NCI-H774 (cell line): Measurements from ENCODE around the gene MID2.
"Not testable (repeated sequence)": the region's sequence is repeated elsewhere in the genome, so short reads cannot be mapped to it uniquely, and the experiment has no call there.

Source experiments
- DNase-seq: peaks from one replicate; lab custom pipeline; 2025; lab: John Stamatoyannopoulos, UW

Gene MID2

DNA sequence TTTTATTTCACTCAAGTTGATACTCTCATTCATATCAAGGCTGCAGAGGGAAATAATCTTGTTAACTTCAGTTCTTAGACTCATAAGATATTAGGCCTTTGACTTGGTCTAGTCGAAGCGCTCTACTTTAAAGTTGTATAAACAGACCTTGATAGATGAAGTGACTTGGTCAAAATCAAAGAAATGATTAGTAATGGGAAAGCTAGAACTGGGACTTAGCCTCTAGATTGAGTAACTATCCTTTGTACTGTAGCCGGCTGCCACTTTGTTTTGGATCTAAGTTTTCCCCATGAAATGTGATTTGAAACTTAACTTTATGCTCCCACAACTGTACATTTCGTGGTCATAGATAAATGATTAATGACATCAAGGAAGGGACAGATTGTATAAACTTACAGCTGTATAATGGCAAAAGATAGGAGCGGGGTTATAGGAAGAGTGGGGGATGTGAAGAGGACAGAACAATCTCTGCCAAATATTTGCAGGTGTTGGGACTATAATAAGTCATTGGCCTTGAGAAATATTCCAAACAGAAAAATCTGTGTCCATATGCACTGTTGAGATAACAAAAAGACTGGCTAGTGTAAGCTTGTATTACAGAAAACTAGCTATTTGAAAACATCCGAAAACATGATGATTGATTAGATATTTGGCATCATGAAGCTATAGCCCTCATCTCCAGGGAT, 17.2 kb downstream of the MID2 start:
- DNase-seq: no peak

- DNase-seq: no peak
Observed at GRCh38 chrX:107845625-107846024, 20.0 kb downstream of the MID2 start.

DNA sequence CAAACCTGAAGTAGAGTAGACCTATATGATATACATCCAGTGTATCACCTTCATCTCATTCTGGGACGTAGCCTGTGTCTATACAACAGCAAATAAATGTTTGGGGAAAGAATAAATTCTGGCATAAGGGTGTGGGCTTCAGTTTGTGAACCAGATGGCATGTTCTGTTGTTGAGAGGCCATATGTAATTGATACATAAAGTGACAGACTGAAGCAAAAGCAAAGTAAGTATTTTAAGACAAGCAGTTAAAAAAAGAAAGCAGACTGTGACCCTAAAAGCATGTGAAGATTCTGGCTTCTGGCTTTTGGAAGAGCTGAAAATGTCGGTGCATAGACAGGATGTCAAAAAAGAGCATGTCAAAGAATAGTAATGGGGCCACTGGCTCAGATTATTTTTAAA, 22.9 kb downstream of the MID2 start:
- no peak for DNase-seq

DNA sequence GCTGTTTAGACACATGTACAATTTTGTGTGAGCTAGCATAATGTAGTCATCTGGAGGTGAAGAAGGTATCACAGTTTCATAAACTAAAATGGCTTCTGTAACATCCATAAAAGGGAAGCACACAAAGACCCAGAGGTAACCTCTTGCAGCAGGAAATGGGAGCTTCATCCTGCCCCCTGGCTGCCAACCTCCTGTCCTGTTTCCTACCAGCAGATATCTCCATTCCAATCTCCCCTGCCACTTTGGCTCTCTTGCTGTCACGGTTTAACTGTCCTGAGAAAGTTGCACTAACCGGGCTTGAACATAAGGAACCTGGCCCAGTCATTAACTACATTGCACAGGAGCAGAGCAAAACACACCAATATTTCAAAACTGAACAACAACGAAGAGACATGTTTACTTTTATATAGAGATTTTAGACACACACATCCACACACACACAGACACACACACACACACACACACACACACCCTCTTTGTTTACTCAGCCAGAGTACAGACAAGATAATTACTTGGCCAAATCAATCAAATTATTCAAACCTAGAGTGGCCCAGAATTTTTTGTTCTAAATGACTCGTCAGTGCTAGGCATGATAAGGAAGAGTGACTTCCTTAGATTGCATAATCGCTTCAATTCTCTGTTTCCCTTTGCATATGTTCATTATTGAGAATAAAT, 24.2 kb downstream of the MID2 start:
- no peak for DNase-seq

DNA sequence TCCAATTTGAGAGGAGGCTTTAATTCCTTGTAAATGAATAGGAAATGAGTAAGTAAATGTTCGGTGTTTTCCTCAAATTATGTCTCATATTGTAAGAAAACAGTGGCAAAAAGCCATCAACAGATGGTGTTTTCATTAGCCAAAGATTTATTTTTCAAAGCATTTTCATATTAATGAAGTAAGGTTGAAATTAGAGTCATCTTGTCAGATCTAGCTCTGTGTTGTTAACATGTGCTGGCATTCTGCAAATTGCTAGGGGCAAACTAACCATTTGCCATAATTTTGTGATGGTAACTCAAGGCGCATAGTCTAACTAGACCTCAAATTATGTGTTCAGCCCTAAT, 24.7 kb downstream of the MID2 start:
- no peak for DNase-seq

GRCh38 chrX:107851215-107851614, 25.5 kb downstream of the MID2 start:
- DNase-seq: no peak

DNA sequence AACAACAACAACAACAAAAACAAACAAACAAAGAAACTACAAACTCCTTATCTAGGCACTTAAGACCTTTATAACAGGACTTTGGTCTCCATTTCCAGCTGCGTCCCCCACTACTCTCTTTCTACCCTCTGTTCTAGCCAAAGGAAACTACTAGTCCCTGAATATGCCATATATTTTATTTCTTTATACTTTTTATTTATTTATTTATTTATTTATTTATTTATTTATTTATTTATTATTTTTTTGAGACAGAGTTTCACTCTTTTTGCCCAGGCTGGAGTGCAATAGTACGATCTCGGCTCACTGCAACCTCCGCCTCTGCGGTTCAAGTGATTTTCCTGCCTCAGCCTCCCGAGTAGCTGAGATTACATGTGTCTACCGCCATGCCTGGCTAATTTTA, 26.0 kb downstream of the MID2 start:
- not testable (repeated sequence) for DNase-seq

DNA sequence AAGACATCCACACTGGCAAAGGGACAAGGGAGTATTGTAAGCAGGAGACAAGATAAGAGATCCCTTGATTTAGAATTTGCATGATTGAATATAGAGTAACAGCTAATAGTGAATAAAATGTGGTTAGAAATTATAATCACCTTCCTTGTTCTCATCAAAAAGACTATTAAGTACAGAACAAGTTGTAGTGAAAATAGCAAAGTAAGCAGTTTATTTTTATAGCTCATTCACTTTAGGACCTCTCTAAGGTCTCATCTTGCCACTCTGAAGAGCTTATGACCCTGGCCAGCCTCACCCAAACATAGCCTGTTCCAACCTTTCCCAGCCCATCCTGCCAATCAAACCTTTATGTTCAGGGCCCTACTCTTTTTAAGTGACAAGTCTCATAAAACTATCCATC, 30.6 kb downstream of the MID2 start:
- DNase-seq: no peak

DNA sequence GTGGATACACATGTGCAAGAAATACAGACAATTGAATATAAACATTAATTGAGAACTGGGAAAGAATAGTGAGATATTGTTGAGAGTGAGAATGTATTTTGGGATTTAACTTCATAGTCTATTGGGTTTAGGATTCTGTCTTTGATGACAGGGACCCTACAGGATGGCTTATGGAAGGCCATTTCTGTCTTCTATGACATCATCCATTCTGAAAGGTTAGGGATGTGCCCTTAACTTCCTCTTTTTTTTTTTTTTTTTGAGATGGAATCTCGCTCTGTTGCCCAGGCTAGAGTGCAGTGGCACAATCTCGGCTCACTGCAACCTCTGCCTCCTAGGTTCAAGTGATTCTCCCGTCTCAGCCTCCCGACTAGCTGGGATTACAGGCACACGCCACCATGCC, 31.4 kb downstream of the MID2 start:
- not testable (repeated sequence) for DNase-seq

GRCh38 chrX:107857837-107858236, 32.2 kb downstream of the MID2 start:
- no peak for DNase-seq

GRCh38 chrX:107861056-107861455, 35.4 kb downstream of the MID2 start:
- no peak for DNase-seq

- no peak for DNase-seq
Observed at GRCh38 chrX:107871136-107871535, 45.5 kb downstream of the MID2 start.

- no peak for DNase-seq
Observed at GRCh38 chrX:107878106-107878505, 52.4 kb downstream of the MID2 start.

- DNase-seq: no peak
Observed at GRCh38 chrX:107880054-107880610, 54.5 kb downstream of the MID2 start.

DNA sequence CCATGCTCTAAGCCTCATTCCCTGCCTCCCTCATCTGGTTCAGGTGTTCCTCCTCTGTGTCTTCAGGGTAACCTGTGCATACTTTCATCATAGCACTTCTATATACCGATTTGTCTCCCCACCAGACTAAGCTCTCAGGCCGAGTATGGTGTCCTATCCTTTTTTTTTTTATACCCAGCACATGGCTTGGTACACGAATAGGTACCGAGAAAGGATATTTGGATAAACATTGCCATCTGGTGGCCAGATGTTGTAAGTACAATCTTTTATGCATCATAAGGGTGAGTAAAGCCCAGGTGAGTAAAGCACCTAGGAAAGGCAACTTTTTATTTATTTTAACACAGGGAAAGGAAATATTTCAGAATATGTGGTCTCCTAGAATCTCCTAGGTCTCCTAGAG, 68.4 kb downstream of the MID2 start:
- DNase-seq: peak; percentile 12

DNA sequence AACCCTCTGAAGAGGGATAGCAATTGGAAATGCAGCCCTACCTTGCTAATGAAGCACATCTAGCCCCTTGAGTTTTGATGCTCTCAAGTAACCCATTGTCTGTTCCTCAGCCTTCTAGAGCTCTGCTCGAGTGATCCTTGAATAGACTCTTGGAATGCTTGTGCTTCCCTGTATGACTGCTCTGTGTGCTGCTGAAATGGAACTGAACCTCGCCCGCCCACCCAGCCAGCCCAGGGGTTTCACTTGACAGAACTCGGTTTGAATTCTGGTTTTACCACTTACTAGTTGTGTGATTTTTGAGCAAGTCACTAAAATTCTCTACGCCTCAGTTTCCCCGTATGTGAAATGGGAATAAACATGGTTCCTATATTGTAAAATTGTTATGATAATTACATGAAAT, 77.1 kb downstream of the MID2 start:
- DNase-seq: no peak

DNA sequence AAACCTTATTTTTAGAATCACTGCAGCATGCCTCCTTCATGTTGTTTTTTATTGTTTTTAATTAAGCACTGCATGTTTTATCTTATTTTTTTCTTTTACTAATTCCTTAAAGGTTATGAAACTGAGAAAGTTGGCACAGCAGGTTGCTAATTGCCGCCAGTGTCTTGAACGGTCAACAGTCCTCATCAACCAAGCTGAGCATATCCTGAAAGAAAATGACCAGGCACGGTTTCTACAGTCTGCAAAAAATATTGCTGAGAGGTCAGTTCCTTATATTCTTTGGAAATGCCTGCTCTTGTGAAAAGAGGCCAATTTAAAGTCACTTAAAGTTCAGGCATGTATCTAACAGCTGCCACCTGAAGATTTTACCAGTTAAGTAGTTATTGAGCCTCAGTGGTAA, 79.7 kb downstream of the MID2 start:
- DNase-seq: no peak

- no peak for DNase-seq
Observed at GRCh38 chrX:107924136-107924746, 98.6 kb downstream of the MID2 start.

DNA sequence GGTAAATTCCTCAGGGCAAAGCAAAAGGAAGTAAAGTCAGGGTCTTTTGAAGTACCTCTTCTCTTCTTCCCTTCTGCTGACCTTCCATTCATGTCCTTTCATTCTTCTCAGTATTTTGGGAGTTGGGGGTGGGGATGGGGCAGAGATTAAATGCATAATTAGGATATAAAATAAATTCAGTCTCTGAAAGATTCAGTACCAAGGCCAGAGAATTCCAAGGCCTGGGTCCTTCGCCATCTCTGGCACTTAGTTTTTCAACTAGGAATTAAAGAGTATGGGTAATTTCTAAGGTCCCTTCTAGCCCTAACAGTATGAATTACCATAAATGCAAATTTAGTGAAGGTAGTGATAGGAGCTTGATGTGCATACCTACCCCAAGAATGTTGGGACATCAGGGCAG, 108.6 kb downstream of the MID2 start:
- no peak for DNase-seq

- no peak for DNase-seq
Observed at GRCh38 chrX:107935200-107935599, 109.5 kb downstream of the MID2 start.

DNA sequence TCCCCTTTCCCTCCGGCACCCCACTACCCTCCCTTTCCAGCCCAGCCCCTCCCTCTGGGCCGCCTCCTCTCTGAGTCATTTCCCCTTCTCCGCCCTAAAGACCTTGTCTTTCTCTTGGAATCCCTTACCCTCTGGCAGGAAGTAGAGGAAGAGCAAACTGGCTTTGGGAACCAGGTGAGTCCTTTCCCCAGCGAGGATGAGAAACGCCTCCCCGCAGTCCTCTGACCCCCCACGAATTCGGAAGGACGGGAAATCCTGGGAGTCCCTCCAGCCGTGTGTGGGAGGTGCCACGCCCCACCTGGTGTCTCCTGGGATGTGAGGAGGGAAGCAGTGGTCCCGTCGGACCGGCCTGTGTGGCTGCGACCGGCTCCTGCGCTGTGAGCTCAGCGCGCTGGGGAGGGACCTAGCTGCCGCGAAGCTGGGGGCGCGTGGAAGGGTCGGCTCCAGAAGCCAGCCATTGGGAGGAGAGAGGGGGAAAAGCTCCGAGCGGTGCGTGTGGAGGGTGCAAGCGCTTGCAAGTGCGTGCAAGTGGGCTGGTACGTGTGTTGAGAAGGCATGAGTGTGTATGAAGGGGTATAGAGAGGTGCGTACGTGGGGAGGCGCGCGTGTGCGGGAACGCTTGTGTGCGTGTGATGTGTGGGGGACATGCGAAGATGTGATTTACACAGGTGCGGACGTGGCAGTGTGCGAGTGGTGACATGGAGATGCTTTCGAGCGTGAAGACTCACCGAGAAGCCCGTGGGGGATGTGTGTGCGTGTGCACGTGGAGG, 110.2 kb downstream of the MID2 start:
- no peak for DNase-seq

GRCh38 chrX:107936434-107936730, 110.7 kb downstream of the MID2 start:
- no peak for DNase-seq

DNA sequence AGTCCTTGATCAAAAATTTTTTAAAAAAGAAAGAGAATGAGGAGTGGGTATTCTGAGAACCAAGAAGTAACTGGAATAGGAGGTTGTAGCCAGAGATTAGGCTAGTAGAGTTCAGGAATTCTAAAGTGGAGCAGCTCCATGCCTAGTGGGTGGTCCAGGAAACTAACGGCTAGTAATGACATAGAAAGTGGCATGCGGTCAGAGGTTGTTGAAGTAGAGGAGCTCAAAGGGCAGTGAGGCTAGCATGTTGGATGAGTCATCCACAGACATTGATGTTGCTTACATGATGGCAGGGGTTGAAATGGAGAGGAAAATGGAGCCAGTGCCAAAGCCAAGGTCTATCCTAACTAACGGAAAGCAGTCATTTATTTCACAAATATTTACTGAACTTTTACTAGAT, 114.4 kb downstream of the MID2 start:
- no peak for DNase-seq
